NOMO-1 treated with dmso at 0.1 percent for 144 hours (cell line): ENCODE data around the gene ZNF385C.

Source experiments
- DNase-seq: peaks from one replicate; lab custom pipeline; 2025; ENCODE audit not compliant: unreplicated experiment; lab: John Stamatoyannopoulos, UW

The ZNF385C gene

GRCh38 chr17:42078396-42079043 is 19.8 kb downstream of the ZNF385C start:
- DNase-seq = no peak

DNA sequence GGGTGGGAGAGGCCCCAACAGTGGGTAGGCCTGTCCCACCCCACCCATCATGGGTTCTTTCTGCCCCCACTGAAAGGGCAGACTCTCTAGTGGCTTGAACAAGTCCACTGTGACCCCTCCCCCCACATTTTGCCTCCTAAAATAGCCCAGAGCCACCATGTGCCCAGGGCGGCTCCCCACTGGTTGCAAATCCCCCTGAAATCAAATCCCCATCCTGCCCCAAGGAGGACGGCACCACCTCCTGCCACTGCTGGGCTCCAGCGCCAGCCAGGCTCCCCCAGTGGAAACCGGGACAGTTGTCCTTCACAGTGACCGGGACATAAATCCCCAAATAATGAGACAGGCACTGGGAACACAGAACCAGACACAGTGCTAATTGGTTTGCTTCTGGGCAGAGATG is 20.5 kb downstream of the ZNF385C start:
- no peak for DNase-seq

DNA sequence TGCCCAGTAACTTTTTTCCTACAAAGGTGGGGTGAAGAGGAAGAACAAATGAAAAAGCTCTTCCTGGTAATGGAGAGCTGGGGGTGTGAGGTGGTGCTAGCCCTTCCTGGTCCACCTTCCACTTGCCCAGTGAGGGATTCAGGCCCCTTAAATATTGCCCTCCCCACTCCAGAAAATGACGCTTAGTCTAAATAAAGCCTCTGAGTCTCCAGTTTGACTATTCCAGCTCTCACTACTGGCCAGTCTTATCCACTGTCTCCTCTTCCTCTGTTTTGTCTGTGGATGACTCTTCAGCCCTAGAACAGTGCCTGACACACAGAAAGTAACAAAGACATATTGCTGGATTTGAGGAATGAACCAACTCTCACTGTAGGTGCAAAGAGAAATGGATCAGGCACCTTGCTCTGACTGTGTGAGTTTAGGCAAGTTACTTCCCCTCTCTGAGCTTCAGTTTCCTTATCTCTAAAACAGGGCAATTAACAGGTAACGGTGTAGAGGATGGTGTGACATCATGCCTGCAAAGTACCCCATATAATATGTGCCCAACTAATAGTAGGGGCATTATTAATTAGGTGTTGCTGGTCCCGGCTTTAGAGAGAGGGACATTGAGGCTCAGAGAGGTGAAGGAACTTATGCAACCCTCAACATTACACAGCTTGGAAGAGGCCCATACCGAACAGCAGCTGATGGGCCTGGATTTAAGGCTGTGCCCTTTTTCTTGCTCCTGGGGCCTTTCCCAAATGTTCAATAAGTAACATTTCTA is 21.3 kb downstream of the ZNF385C start:
- DNase-seq = no peak

DNA sequence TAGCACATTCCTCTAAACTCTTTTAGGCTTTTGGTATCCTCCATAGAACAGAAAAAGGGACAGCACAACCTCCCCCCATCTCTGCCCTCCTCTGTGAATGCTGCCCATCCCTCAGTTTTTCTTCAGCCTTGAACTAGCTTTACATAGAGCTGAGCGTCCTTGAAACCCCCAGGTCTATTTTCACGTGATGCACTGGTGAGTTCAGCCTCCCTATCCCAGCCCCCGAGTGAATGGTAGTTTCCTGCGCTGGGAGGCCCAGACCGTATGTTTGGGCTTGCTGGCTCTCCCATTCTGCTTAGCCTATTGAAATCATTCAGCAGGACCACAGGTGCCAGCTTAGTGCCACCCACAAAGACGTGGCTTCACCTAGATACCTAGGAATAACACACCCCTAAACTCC is 22.5 kb downstream of the ZNF385C start:
- no peak for DNase-seq

DNA sequence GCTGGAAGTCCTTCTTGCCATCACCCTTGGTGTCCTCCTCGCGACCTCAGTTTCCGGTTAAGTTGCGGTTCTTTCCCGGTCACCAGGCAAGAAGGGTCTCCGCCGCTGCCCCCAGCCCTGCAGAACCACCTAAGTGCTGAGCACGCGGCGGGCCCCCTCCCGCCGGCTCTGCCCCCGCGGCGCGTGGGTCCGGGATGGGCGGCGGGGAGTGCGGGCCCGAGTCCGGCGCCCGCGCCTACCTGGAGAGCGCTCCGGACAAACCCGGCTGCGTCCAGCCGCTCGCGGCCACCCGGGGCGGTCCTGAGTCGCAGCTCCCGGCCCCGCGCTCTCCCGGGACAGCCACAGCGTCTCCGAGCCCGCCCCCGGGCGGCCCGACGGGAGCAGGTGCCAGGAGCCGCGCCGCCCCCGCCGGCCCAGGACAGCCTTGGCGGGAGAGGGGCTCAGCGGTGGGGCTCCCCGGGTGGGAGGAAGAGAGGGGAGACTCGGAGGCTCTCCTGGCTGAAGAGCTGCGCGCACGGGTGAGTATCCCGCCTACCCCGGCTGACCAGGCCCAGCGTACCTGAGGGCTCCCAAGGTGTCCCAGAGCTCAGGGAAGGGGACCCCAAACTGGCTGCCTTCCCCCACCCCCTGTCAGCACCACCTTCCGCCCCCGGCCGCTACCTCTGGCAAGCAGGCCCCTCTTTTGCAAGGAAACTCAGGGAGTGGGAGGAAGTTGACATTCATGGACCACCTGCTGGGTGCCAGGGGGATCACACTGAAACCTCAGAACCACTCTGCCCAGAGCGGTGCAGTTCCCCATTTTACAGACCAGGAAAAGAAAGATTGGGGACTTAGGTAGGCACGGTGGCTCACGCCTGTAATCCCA is 25.7 kb downstream of the ZNF385C start:
- no peak for DNase-seq

- no peak for DNase-seq
These were observed 26.5 kb downstream of the ZNF385C start for GRCh38 chr17:42071810-42072209.

- DNase-seq = no peak
These were observed 29.3 kb downstream of the ZNF385C start for GRCh38 chr17:42068979-42069378.

- no peak for DNase-seq
These were observed 30.7 kb downstream of the ZNF385C start for GRCh38 chr17:42067371-42068091.

DNA sequence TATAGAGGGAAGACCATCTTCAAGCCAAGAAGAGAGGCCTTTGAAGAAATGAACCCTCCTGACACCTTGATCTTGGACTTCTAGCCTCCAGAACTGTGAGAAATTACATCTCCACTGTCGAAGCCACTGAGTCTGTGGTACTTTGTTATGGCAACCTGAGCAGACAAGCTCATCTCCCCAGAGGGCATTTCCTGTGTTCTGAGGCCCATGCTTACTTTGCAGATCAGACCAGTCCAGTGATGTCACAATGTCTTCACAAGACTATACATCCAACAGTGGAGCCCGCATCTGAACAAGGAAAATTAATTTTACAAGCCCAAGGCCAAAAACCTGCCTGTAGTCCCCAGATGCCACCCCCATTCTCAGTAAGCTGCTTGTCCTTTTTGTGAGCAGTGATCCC is 33.1 kb downstream of the ZNF385C start:
- DNase-seq = no peak

DNA sequence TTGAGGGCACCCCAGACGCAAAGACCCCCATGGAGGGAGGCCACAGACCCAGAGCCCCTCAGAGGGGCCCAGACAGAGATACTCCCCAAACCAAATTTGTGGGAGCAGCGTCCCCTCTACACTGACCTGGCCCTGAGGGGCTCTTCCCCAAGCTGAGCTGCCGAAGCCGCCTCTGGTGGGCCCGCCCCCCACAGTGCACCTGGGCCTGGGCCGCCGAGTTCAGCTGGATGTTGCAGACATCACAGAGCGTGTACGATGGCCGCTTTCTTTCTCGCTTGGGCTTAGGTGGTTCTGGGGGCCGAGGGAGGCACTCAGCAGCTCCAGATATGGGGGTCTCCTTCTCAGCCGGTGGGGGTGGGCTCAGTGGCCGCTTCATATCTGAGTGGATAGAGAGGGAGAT is 35.6 kb downstream of the ZNF385C start:
- no peak for DNase-seq

- no peak for DNase-seq
These were observed 36.4 kb downstream of the ZNF385C start for GRCh38 chr17:42061646-42062487.

DNA sequence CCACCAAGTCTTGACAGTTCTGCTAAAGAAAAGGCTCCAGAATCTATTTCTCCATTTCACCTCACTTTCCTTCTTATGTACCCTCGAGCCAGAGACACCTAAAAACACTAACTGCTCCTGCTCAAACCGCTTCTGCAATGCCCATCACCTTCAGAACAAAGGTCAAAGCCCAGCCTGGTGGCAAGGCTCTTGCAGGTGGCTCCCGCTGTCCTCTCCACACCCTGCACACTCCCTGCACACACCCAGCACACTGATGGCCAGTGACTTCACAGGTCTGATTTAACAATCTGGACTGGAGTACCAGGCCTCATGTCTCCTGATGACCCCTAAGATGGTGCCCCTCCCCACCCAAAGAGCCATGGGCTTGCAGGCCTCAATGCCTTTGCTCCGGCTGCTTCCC is 38.0 kb downstream of the ZNF385C start:
- DNase-seq = no peak

GRCh38 chr17:42059815-42060214 is 38.5 kb downstream of the ZNF385C start:
- DNase-seq = no peak

GRCh38 chr17:42058063-42058462 is 40.2 kb downstream of the ZNF385C start:
- DNase-seq = no peak

DNA sequence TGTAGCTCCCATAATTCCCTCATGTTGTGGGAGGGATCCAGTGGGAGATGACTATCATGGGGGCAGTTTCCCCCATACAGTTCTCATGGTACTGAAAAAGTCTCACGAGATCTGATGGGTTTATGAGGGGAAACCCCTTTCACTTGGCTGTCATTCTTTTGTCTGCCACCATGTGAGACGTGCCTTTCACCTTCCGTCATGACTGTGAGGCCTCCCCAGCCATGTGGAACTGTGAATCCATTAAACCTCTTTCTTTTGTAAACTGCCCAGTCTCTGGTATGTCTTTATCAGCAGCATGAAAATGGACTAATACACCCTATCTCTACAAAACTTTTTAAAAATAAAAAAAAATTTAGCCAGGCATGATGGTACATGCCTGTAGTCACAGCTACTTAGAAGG is 41.6 kb downstream of the ZNF385C start:
- DNase-seq = no peak

GRCh38 chr17:42055496-42055895 is 42.8 kb downstream of the ZNF385C start:
- DNase-seq = no peak

DNA sequence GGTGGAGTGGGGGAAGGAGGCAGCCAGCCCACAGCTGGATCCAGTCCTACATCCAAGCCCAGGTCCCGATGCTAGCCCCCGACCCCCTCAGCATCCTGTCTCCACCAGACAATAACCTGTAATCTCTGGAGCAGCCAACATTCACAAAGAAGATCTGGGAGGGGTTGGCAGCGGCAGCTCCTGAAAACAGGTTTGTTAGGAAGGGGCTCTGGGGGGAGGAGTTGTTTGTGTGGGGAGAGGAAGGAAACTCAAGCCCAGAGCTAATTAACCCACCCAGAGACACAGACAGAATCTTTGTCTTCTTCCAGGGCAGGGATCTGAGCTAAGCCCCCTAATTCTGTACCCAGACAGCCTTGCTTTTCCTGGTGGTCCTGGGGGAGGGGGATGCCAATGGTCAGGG is 43.2 kb downstream of the ZNF385C start:
- no peak for DNase-seq

GRCh38 chr17:42053731-42054500 is 44.4 kb downstream of the ZNF385C start:
- no peak for DNase-seq

- no peak for DNase-seq
These were observed 45.9 kb downstream of the ZNF385C start for GRCh38 chr17:42052346-42052877.
